Measurements from ENCODE around the gene SOBP.

Gene SOBP

DNA sequence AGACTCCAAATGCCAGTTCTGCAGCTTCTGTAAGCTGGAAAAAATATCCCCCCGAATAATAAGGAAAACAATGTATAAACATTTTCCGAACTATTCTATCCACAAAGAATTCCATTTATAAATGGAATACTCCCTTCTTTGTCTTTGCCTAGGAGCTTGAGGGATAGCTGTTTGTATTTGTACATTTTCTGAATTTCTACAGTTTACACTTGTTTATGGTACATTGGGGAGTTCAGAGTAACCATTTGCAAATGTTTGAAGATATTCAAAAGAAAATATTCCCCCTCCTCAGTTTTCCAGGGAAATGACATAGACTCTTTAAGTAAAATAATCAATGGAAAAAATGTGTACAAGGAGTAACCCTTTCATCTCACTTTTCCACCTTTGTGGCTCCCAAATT lies 149.6 kb downstream of the SOBP start:
- Mint-ChIP-seq H3K9me3 (no peaks in the 10 kb centered on the region), H3K4me1 (peaks cover 74% of the 10 kb centered on the region), H3K36me3 (ENCODE audit: low read depth) (peaks cover 74% of the 10 kb centered on the region), H3K4me3 (no peak overlapping the region), H3K27me3 (ENCODE audit: low read depth, poor library complexity) (peaks cover 11% of the 10 kb centered on the region), H3K27ac (no peak overlapping the region)
- no peak for DNase-seq
- TF ChIP-seq, protein P1, sequence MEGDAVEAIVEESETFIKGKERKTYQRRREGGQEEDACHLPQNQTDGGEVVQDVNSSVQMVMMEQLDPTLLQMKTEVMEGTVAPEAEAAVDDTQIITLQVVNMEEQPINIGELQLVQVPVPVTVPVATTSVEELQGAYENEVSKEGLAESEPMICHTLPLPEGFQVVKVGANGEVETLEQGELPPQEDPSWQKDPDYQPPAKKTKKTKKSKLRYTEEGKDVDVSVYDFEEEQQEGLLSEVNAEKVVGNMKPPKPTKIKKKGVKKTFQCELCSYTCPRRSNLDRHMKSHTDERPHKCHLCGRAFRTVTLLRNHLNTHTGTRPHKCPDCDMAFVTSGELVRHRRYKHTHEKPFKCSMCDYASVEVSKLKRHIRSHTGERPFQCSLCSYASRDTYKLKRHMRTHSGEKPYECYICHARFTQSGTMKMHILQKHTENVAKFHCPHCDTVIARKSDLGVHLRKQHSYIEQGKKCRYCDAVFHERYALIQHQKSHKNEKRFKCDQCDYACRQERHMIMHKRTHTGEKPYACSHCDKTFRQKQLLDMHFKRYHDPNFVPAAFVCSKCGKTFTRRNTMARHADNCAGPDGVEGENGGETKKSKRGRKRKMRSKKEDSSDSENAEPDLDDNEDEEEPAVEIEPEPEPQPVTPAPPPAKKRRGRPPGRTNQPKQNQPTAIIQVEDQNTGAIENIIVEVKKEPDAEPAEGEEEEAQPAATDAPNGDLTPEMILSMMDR (IDR thresholded peaks at IDR 0.05): no peak

DNA sequence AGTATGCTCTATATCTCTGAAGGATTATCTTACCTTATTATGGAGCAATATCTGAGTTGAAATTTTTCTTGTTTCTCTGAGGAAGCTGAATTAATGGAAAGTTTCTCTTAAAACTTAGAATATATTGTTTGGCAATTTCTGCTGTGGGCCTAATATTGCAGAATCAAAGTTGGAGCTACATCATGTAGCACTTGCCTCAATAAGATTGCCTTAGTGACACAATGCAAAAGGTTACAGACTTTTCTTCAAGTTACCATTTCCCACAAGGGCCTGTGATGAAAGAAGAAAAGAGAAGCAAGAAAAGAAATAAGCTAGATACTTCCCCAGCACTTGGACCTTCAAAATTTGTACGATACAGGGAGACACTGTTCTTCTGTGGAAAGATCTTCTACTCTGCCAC lies 151.2 kb downstream of the SOBP start:
- Mint-ChIP-seq H3K27ac (no peak overlapping the region), H3K9me3 (no peaks in the 10 kb centered on the region), H3K36me3 (ENCODE audit: low read depth) (peaks cover 75% of the 10 kb centered on the region), H3K4me3 (no peak overlapping the region), H3K4me1 (peaks cover 84% of the 10 kb centered on the region), H3K27me3 (ENCODE audit: low read depth, poor library complexity) (peaks cover 6% of the 10 kb centered on the region)
- TF ChIP-seq, protein P1 (IDR thresholded peaks at IDR 0.05): no peak
- no peak for DNase-seq

DNA sequence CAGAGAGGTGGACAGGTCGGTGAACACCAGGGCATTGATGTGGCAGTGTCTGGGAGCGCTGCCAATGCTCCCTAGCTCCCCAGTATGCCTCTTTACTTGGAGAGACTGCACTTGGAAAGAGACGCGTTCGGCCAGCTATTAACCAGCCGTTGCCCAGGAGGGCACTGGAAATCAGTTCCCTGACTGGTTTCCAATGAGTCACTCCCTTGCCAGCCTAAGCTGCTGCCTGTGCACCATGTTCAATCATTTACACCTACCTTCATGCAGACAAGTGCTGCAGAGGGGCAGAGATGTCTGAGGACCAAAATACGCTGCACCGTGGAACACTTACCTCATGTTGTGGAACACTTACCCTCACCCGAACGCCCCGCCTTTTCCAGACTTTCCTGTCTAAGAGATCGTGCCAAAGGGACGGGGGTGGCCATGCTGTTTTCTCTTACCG lies 151.6 kb downstream of the SOBP start:
- DNase-seq: no peak

DNA sequence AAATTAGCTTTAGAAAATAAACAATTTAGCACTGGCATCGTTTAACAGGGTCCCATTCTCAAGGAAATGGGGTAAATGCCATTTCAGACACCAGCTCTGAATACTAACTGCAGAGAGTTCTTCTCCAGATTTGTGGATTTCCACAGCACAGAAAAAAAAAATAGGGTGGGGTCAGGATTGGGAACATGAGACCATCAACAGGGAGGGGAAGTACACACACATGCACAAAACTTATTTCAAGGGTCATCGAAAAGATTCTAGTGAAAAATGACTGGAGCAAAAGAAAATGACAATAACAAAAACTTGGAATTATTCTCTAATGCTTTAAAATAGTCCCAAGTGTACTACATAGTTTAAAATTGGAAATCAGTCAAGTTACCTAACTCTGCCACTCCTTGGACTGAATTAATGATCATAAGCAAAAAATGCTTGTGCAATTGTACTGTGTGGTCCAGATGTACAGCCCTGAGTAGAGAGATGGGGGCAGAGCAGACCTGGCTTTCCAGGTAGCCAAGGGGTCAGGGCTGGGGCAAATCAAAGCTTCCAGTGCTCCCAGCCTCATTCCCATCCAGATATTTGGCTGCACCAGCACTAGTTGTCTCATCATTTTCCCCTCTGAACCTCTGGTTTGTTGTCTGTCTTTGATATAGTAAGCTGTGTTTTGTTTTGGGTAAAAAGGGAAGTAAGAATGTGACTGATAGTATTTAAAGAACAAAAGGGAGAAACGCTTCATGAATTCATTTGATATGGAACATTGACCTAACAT lies 152.4 kb downstream of the SOBP start:
- DNase-seq: no peak

More for the DNA sequence above, 151.6 kb downstream of the SOBP start:
- peak overlapping the region; percentile 13 for H3K27ac Mint-ChIP-seq
- H3K27me3 Mint-ChIP-seq (ENCODE audit: low read depth, poor library complexity): peaks cover 2% of the 10 kb centered on the region
- no peak overlapping the region for H3K4me3 Mint-ChIP-seq
- TF ChIP-seq, protein P1 (IDR thresholded peaks at IDR 0.05): no peak
- peaks cover 83% of the 10 kb centered on the region for H3K4me1 Mint-ChIP-seq
- H3K36me3 Mint-ChIP-seq (ENCODE audit: low read depth): peaks cover 75% of the 10 kb centered on the region
- H3K9me3 Mint-ChIP-seq: no peaks in the 10 kb centered on the region

DNA sequence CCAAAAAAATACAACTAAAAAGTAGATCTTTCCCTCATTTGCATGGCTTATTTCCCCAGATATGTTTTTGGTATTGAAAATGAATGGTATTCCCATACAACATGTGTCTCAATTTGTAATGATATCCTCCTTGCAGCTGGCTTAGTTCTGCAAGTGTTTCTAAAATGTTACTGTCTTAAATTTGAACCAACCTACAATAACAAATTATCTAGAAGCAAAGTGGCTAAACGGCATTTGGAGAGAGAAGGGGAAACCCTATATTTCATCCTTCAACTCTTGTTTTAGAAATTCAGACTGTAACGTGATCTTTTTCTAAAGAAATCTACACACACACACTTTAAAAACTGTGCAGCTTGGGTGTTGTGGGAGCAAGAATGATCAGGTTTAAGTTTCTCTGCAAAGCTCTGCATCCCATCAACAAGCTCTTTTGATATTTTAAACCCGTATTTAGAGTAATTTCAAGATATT lies 153.0 kb downstream of the SOBP start:
- Mint-ChIP-seq H3K27ac (no peak overlapping the region), H3K27me3 (ENCODE audit: low read depth, poor library complexity) (no peaks in the 10 kb centered on the region), H3K36me3 (ENCODE audit: low read depth) (peaks cover 72% of the 10 kb centered on the region), H3K4me1 (peaks cover 76% of the 10 kb centered on the region), H3K9me3 (no peaks in the 10 kb centered on the region), H3K4me3 (no peak overlapping the region)
- no peak for DNase-seq
- TF ChIP-seq, protein P1 (IDR thresholded peaks at IDR 0.05): no peak

More for the DNA sequence above, 152.4 kb downstream of the SOBP start:
- H3K27me3 Mint-ChIP-seq (ENCODE audit: low read depth, poor library complexity): no peaks in the 10 kb centered on the region
- TF ChIP-seq, protein P1 (IDR thresholded peaks at IDR 0.05): no peak
- peak overlapping the region; percentile 13 for H3K27ac Mint-ChIP-seq
- H3K9me3 Mint-ChIP-seq: no peaks in the 10 kb centered on the region
- no peak overlapping the region for H3K4me3 Mint-ChIP-seq
- H3K36me3 Mint-ChIP-seq (ENCODE audit: low read depth): peaks cover 70% of the 10 kb centered on the region
- H3K4me1 Mint-ChIP-seq: peaks cover 76% of the 10 kb centered on the region

DNA sequence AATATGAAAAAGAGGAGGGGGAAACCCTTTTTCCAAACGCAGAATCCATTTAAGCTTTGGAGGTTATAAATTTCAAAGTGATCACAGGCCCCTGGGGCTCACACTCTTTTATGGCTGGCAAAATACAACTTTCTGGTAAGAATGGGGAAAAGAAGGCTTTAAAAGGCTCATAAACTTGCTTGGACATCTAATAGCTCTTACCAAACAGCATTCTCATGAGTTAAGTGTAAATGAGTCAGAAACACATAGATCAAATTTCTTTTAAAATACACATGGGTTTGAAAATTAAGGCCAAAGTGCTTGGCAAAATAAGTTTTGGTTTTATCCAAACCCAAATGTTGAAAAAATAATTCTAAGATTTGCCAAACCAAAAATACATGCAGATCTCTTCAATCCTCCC lies 154.6 kb downstream of the SOBP start:
- peaks cover 85% of the 10 kb centered on the region for H3K36me3 Mint-ChIP-seq (ENCODE audit: low read depth)
- no peaks in the 10 kb centered on the region for H3K27me3 Mint-ChIP-seq (ENCODE audit: low read depth, poor library complexity)
- H3K4me3 Mint-ChIP-seq: no peak overlapping the region
- DNase-seq: no peak
- peaks cover 1% of the 10 kb centered on the region for H3K9me3 Mint-ChIP-seq
- H3K27ac Mint-ChIP-seq: peak overlapping the region; percentile 85
- TF ChIP-seq, protein P1 (IDR thresholded peaks at IDR 0.05): no peak
- peaks cover 82% of the 10 kb centered on the region for H3K4me1 Mint-ChIP-seq

Measured in nephron progenitor cell (in vitro differentiated cells).